Mammary epithelial cell (primary cell): ENCODE data around the gene SLC6A19.

Experiments used
- EZH2 ChIP-seq: IDR thresholded peaks from 2 replicates; pipeline ENCODE4 v1.6.1; 2012; ENCODE audit warnings: low read length, inconsistent platforms, borderline replicate concordance
- TF ChIP-seq, protein P1 (sequence below), 2 donors: IDR thresholded peaks in 1 of 2; conservative IDR thresholded peaks in 1 of 2; 2 replicates each; pipeline ENCODE4 v1.5.1; 2011 to 2012; ENCODE audit warnings: inconsistent platforms in 2 of 2, low read length in 2 of 2, mild to moderate bottlenecking in 2 of 2, control low read depth in 1 of 2, low read depth in 1 of 2; ENCODE audit not compliant: insufficient read depth in 1 of 2; ENCODE audit errors: extremely low read depth in 1 of 2

- TF ChIP-seq, protein P1, sequence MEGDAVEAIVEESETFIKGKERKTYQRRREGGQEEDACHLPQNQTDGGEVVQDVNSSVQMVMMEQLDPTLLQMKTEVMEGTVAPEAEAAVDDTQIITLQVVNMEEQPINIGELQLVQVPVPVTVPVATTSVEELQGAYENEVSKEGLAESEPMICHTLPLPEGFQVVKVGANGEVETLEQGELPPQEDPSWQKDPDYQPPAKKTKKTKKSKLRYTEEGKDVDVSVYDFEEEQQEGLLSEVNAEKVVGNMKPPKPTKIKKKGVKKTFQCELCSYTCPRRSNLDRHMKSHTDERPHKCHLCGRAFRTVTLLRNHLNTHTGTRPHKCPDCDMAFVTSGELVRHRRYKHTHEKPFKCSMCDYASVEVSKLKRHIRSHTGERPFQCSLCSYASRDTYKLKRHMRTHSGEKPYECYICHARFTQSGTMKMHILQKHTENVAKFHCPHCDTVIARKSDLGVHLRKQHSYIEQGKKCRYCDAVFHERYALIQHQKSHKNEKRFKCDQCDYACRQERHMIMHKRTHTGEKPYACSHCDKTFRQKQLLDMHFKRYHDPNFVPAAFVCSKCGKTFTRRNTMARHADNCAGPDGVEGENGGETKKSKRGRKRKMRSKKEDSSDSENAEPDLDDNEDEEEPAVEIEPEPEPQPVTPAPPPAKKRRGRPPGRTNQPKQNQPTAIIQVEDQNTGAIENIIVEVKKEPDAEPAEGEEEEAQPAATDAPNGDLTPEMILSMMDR (conservative IDR thresholded peaks at IDR 0.05 in 1 of 2, IDR thresholded peaks at IDR 0.05 in 1 of 2; ENCODE audit: extremely low read depth in 1 of 2, insufficient read depth in 1 of 2, low read depth in 1 of 2, low read length in 2 of 2), result no peak
- TF ChIP-seq EZH2, result no peak
Measured at GRCh38 chr5:1163879-1164278, 37.5 kb upstream of the SLC6A19 start.
